LNCAP (cell line): Measurements from ENCODE around the gene FBXO45.

Source experiments
- TF ChIP-seq, protein P1 (sequence below): fragments of 450-650 bp; IDR thresholded peaks from 2 replicates; pipeline ENCODE4 v1.5.1; 2017; ENCODE audit warnings: mild to moderate bottlenecking

FBXO45 gene

GRCh38 chr3:196552253-196552652 lies 16.2 kb upstream of the FBXO45 start:
- TF ChIP-seq, protein P1, sequence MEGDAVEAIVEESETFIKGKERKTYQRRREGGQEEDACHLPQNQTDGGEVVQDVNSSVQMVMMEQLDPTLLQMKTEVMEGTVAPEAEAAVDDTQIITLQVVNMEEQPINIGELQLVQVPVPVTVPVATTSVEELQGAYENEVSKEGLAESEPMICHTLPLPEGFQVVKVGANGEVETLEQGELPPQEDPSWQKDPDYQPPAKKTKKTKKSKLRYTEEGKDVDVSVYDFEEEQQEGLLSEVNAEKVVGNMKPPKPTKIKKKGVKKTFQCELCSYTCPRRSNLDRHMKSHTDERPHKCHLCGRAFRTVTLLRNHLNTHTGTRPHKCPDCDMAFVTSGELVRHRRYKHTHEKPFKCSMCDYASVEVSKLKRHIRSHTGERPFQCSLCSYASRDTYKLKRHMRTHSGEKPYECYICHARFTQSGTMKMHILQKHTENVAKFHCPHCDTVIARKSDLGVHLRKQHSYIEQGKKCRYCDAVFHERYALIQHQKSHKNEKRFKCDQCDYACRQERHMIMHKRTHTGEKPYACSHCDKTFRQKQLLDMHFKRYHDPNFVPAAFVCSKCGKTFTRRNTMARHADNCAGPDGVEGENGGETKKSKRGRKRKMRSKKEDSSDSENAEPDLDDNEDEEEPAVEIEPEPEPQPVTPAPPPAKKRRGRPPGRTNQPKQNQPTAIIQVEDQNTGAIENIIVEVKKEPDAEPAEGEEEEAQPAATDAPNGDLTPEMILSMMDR, result no peak

- TF ChIP-seq, protein P1, result no peak
Observed at GRCh38 chr3:196553551-196553950, 14.9 kb upstream of the FBXO45 start.

- TF ChIP-seq, protein P1, result no peak
Observed at GRCh38 chr3:196554205-196554604, 14.3 kb upstream of the FBXO45 start.

- TF ChIP-seq, protein P1, result no peak
Observed at GRCh38 chr3:196555295-196555694, 13.2 kb upstream of the FBXO45 start.

GRCh38 chr3:196557236-196557635 lies 11.2 kb upstream of the FBXO45 start:
- TF ChIP-seq, protein P1, result no peak

DNA sequence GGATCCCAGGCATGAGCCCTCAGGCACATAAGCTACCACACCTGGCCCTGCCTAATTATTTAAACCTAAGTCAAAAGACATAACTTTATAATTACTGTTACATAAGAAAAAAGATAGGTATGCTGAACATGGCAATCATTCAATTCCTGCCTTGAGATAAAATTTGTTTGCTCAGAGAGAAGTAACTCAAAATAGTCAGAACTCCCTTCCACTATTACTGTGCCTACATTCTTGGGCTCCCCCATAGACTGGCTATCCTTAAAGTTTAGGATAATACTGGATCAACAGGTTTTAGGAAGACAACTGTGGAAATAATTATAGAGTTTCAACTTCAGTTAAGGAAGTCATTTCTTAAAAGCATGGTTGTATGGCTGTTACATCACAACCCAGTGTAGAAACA lies 10.0 kb upstream of the FBXO45 start:
- TF ChIP-seq, protein P1, result no peak

DNA sequence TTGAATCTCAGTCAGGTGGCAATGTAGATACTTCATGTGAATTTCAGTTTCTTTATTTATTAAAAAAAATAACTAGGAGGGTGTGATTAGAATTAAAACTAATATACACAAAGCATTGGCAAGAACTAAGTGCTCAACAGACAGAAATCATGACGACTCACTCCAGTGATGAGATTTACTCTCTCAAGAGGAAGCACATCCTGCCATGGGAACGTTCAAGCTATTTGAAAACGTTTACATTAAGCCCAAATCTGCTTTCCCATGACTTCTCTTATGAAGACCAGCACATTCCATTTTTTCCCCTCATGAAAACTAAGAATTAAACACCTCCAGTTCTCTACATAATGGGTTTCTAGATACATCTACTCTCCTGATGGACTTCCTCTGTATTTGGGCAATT lies 8.6 kb upstream of the FBXO45 start:
- TF ChIP-seq, protein P1, result no peak

- TF ChIP-seq, protein P1, result no peak
Observed at GRCh38 chr3:196563721-196564225, 4.7 kb upstream of the FBXO45 start.
